ENCODE data around the gene CSTPP1.
"Not testable (repeated sequence)": the region's sequence is repeated elsewhere in the genome, so short reads cannot be mapped to it uniquely, and the experiment has no call there.

CSTPP1 gene

DNA sequence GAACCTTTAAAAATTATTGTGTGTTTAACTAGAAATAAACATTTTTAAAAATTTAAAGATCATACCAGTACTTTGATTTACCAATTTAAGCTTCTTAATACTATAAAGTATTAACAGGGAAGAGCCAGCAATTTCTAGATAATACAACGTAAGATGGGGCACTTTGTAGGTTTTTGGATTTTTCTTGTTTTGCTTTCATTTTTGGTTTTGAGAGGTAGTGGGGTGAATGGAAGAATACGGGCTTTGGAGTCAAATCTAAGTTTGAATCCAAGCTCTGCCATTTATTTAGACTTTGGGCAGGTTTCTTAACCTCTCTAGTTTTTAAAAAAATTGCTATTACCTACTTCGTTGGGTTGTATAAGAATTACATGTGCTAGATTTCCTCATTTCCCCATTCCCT is 44.9 kb downstream of the CSTPP1 start:
- TF ChIP-seq, protein P1, sequence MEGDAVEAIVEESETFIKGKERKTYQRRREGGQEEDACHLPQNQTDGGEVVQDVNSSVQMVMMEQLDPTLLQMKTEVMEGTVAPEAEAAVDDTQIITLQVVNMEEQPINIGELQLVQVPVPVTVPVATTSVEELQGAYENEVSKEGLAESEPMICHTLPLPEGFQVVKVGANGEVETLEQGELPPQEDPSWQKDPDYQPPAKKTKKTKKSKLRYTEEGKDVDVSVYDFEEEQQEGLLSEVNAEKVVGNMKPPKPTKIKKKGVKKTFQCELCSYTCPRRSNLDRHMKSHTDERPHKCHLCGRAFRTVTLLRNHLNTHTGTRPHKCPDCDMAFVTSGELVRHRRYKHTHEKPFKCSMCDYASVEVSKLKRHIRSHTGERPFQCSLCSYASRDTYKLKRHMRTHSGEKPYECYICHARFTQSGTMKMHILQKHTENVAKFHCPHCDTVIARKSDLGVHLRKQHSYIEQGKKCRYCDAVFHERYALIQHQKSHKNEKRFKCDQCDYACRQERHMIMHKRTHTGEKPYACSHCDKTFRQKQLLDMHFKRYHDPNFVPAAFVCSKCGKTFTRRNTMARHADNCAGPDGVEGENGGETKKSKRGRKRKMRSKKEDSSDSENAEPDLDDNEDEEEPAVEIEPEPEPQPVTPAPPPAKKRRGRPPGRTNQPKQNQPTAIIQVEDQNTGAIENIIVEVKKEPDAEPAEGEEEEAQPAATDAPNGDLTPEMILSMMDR (IDR thresholded peaks at IDR 0.05; ENCODE audit: low read depth, low read length, missing control alignments): no peak
- no peaks in the 10 kb centered on the region for H3K36me3 ChIP-seq (replicated peaks)
- no peak overlapping the region for H3K27ac ChIP-seq
- no peak overlapping the region for H3K4me3 ChIP-seq (ENCODE audit: low read depth, low read length)
- DNase-seq: no peak
- in situ Hi-C loops (cut with HindIII; ENCODE audit: low pct_ligation_motif_present, low sequenced_read_pairs): no loop called here
- H3K27me3 ChIP-seq (replicated peaks): no peaks in the 10 kb centered on the region

DNA sequence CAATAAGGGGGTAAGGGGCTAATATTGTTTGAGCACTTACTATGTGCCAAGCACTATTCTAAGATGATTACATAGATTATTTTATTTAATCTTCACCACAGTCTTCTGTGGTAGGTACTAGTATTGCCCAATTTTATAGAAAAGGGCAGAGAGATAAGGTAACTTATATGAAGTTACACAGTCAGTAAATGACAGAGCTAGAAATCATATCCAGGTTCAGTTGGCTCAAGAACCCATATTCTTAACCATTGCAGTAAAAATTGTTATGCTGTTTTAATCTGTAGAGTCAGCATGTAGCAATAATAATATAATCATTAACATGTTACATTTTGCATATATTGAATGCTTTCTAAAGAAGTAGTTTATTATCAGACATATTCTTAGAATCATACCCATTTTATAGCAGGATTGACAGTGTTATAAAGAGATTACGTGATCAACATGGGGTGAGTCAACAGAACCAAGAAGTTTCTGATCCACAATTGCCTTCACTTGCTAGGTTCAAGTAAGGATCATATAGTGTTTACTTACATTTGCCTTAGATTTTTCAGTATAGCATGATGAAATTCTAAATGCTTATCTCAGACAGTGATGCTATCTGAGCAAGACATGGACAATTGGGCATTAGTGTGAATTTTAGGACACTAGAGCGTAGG is 46.4 kb downstream of the CSTPP1 start:
- DNase-seq: no peak
- Histone ChIP-seq H3K27me3 (replicated peaks) (no peaks in the 10 kb centered on the region), H3K36me3 (replicated peaks) (no peaks in the 10 kb centered on the region), H3K27ac (no peak overlapping the region), H3K4me3 (ENCODE audit: low read depth, low read length) (no peak overlapping the region)
- TF ChIP-seq, protein P1 (IDR thresholded peaks at IDR 0.05; ENCODE audit: low read depth, low read length, missing control alignments): no peak
- in situ Hi-C loops (cut with HindIII; ENCODE audit: low pct_ligation_motif_present, low sequenced_read_pairs): no loop called here

DNA sequence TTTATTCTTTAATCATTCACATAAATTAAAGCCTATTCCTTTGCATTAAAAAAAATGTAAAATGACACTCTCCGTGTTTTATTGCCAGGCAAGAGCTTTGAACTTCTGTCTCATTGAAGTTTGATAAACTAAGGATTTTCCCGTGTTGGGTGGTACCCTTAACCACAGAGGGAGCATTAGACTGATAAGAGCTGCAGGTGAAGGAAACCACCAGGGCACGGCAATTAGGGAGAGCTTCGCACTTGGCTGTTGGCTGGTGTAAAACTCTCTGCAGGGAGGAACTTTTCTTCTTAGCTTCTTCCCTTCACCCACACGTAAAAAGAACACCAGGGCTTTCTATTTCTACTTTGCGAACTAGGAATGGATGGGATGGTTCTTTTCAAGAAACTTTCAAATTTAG is 47.0 kb downstream of the CSTPP1 start:
- H3K36me3 ChIP-seq (replicated peaks): no peaks in the 10 kb centered on the region
- in situ Hi-C loops (cut with HindIII; ENCODE audit: low pct_ligation_motif_present, low sequenced_read_pairs): no loop called here
- no peak overlapping the region for H3K27ac ChIP-seq
- H3K4me3 ChIP-seq (ENCODE audit: low read depth, low read length): no peak overlapping the region
- DNase-seq: no peak
- no peaks in the 10 kb centered on the region for H3K27me3 ChIP-seq (replicated peaks)
- TF ChIP-seq, protein P1 (IDR thresholded peaks at IDR 0.05; ENCODE audit: low read depth, low read length, missing control alignments): no peak

DNA sequence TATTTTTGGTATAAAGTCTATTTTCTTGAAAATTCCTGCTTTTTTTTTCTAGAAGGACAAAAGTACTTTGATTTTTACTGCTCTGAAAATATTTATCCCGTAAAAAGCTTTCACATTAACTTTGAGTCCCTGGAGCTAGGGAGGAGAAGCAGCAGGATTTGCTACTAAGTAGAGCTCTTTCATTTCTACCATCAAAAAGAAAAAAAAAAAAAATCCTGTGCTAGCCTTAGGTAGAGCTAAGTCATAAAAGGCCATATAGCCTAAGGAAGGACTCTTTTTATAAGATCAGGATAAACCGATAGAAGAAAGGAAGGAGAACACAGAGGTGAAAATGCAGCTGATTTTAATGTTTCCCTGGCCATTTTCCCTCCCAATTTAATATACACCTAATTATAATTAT is 48.0 kb downstream of the CSTPP1 start:
- Histone ChIP-seq H3K4me3 (ENCODE audit: low read depth, low read length) (no peak overlapping the region), H3K36me3 (replicated peaks) (no peaks in the 10 kb centered on the region), H3K27me3 (replicated peaks) (no peaks in the 10 kb centered on the region), H3K27ac (no peak overlapping the region)
- TF ChIP-seq, protein P1 (IDR thresholded peaks at IDR 0.05; ENCODE audit: low read depth, low read length, missing control alignments): no peak
- in situ Hi-C loops (cut with HindIII; ENCODE audit: low pct_ligation_motif_present, low sequenced_read_pairs): no loop called here
- no peak for DNase-seq

DNA sequence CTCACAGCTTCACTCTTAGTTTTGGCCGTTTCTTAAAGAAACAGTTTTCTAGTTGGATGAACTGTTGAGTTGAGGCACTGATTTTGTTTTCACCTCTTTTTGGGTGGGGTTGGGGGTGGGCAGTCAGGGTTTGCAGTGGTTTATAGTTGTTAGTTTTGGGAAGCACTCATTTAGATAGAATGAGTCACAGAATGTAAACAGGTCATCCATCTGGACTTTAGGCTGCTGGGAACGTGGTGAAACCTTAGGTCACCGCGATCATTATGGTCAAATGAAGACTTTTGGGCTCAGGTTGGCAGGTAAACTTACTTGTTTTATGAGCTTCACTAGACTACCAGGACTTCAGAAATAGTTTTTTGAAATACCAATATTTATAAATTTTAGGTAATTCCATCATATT is 48.4 kb downstream of the CSTPP1 start:
- TF ChIP-seq, protein P1 (IDR thresholded peaks at IDR 0.05; ENCODE audit: low read depth, low read length, missing control alignments): no peak
- H3K36me3 ChIP-seq (replicated peaks): no peaks in the 10 kb centered on the region
- no peak overlapping the region for H3K27ac ChIP-seq
- DNase-seq: no peak
- no peak overlapping the region for H3K4me3 ChIP-seq (ENCODE audit: low read depth, low read length)
- in situ Hi-C loops (cut with HindIII; ENCODE audit: low pct_ligation_motif_present, low sequenced_read_pairs): no loop called here
- H3K27me3 ChIP-seq (replicated peaks): no peaks in the 10 kb centered on the region

DNA sequence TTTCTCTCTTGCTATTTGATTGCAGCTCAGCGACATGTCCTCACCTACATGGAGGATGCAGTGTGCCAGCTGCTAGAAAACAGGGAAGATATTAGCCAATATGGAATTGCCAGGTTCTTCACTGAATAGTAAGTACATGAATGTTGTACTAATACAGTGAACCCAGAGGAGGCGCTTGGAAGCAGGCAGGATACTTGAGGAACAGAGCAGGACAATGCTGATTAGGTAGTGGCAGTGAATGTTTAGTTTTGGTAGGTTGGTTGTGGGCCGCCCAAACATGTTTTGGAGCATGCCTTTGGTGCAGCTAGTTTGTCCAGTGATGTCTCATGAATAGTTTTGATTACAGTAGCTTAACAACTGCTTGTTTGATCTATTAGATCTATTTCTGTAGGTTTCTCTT is 50.6 kb downstream of the CSTPP1 start:
- DNase-seq: no peak
- no peak overlapping the region for H3K27ac ChIP-seq
- TF ChIP-seq, protein P1 (IDR thresholded peaks at IDR 0.05; ENCODE audit: low read depth, low read length, missing control alignments): no peak
- H3K36me3 ChIP-seq (replicated peaks): no peaks in the 10 kb centered on the region
- no peak overlapping the region for H3K4me3 ChIP-seq (ENCODE audit: low read depth, low read length)
- in situ Hi-C loops (cut with HindIII; ENCODE audit: low pct_ligation_motif_present, low sequenced_read_pairs): no loop called here
- no peaks in the 10 kb centered on the region for H3K27me3 ChIP-seq (replicated peaks)

DNA sequence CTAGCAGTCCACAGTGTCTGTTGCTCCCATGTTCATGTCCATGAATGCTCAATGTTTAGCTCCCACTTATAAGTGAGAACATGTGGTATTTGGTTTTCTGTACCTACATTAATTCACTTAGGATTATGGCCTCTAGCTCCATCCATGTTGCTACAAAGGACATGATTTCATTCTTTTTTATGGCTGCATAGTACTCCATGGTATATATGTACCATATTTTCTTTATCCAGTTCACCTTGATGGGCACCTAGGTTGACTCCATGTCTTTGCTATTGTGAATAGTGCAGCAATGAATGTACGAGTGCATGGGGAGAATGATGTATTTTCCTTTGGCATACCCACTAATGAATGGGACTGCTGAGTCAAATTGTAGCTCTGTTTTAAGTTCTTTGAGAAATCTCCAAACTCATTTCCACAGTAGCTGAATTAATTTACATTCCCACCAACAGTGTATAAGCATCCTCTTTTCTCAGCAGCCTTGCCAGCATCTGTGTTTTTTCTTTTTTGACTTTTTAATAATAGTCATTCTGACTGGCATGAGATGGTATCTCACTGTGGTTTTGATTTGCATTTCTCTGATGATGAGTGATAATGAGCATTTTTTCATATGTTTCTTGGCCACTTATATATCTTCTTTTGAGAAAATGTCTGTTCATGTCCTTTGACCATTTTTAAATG is 53.4 kb downstream of the CSTPP1 start:
- in situ Hi-C loops (cut with HindIII; ENCODE audit: low pct_ligation_motif_present, low sequenced_read_pairs); H3K36me3 ChIP-seq (replicated peaks); H3K27ac ChIP-seq; H3K4me3 ChIP-seq (ENCODE audit: low read depth, low read length); DNase-seq; H3K27me3 ChIP-seq (replicated peaks): not testable (repeated sequence)

Data from brain microvascular endothelial cell (primary cell).